ENCODE measurements around the gene ANXA6. TPM values are rescaled to one million over a fixed set of nuclear protein-coding genes. Genes with fewer than 3 reads are reported as not detected.
A peak's percentile ranks its signal among the peaks of the same experiment; 100 is the strongest.

The ANXA6 gene
- total and polyA plus RNA-seq, 9 of the 15 experiments (the other 6 are each of a cell fraction or from before 2014, with no cell fraction given): 0.70 to 13.2 (median 8.3) TPM

- TF ChIP-seq, protein P1, sequence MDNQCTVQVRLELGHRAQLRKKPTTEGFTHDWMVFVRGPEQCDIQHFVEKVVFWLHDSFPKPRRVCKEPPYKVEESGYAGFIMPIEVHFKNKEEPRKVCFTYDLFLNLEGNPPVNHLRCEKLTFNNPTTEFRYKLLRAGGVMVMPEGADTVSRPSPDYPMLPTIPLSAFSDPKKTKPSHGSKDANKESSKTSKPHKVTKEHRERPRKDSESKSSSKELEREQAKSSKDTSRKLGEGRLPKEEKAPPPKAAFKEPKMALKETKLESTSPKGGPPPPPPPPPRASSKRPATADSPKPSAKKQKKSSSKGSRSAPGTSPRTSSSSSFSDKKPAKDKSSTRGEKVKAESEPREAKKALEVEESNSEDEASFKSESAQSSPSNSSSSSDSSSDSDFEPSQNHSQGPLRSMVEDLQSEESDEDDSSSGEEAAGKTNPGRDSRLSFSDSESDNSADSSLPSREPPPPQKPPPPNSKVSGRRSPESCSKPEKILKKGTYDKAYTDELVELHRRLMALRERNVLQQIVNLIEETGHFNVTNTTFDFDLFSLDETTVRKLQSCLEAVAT (IDR thresholded peaks at IDR 0.05): 0 out of 4 replicates have a peak, but pooled peaks of 1 of the 2 experiments have one; percentile 4
- TF ChIP-seq ZNF3 (CRISPR knock-in tag; IDR thresholded peaks at IDR 0.05) (no peak), ATF1 (CRISPR knock-in tag; IDR thresholded peaks at IDR 0.05) (no peak), ATF1 (tag; IDR thresholded peaks at IDR 0.05) (no peak), MYNN (IDR thresholded peaks at IDR 0.05) (no peak), MYNN (CRISPR knock-in tag; IDR thresholded peaks at IDR 0.05) (no peak), CCNT2 (IDR thresholded peaks at IDR 0.05; ENCODE audit: borderline replicate concordance, extremely low read depth, insufficient read length, low read depth, low read length) (no peak), ZNF174 (CRISPR knock-in tag; IDR thresholded peaks at IDR 0.05) (no peak), PHB (CRISPR knock-in tag; IDR thresholded peaks at IDR 0.05) (no peak), BCOR (IDR thresholded peaks at IDR 0.05) (no peak), PBX2 (CRISPR knock-in tag; IDR thresholded peaks at IDR 0.05; ENCODE audit: low read depth) (peak; percentile 10; the same call in 1 of the 2 replicates), PBX2 (tag; conservative IDR thresholded peaks at IDR 0.05; ENCODE audit: low read depth) (peak; percentile 82), TCF3 (CRISPR knock-in tag; IDR thresholded peaks at IDR 0.05) (no peak), ARID1B (IDR thresholded peaks at IDR 0.05) (no peak; the same call in 1 of the 2 replicates), ZNF639 (CRISPR knock-in tag; conservative IDR thresholded peaks at IDR 0.05 in 1 of 2, IDR thresholded peaks at IDR 0.05 in 1 of 2) (0 out of 4 replicates have a peak, but pooled peaks of 1 of the 2 experiments have one; percentile 8), MEIS2 (IDR thresholded peaks at IDR 0.05; ENCODE audit: partially characterized antibody) (peak; percentile 81), TAL1 (IDR thresholded peaks at IDR 0.05) (no peak), ESRRA (IDR thresholded peaks at IDR 0.05; ENCODE audit: borderline replicate concordance, low read depth) (no peak), CEBPG (CRISPR knock-in tag; IDR thresholded peaks at IDR 0.05) (no peak), CEBPG (tag; conservative IDR thresholded peaks at IDR 0.05 in 1 of 2, IDR thresholded peaks at IDR 0.05 in 1 of 2) (0 out of 4 replicates have a peak, but pooled peaks have one; percentile 11 to 24), FUS (optimal IDR thresholded peaks at IDR 0.05; ENCODE audit: low read depth, low read length) (no peak)
- TF ChIP-seq, protein P2, sequence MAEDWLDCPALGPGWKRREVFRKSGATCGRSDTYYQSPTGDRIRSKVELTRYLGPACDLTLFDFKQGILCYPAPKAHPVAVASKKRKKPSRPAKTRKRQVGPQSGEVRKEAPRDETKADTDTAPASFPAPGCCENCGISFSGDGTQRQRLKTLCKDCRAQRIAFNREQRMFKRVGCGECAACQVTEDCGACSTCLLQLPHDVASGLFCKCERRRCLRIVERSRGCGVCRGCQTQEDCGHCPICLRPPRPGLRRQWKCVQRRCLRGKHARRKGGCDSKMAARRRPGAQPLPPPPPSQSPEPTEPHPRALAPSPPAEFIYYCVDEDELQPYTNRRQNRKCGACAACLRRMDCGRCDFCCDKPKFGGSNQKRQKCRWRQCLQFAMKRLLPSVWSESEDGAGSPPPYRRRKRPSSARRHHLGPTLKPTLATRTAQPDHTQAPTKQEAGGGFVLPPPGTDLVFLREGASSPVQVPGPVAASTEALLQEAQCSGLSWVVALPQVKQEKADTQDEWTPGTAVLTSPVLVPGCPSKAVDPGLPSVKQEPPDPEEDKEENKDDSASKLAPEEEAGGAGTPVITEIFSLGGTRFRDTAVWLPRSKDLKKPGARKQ (CRISPR knock-in tag; IDR thresholded peaks at IDR 0.05): no peak
Measured at GRCh38 chr5:151081431-151082281, 75.9 kb downstream of the ANXA6 start (continued).
